ENCODE results near the gene SLC22A14. TPM values are rescaled to one million over a fixed set of nuclear protein-coding genes. Genes with fewer than 3 reads are reported as not detected.

SLC22A14 gene, protein sequence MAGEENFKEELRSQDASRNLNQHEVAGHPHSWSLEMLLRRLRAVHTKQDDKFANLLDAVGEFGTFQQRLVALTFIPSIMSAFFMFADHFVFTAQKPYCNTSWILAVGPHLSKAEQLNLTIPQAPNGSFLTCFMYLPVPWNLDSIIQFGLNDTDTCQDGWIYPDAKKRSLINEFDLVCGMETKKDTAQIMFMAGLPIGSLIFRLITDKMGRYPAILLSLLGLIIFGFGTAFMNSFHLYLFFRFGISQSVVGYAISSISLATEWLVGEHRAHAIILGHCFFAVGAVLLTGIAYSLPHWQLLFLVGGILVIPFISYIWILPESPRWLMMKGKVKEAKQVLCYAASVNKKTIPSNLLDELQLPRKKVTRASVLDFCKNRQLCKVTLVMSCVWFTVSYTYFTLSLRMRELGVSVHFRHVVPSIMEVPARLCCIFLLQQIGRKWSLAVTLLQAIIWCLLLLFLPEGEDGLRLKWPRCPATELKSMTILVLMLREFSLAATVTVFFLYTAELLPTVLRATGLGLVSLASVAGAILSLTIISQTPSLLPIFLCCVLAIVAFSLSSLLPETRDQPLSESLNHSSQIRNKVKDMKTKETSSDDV
- total RNA-seq = not detected in 2 replicates

DNA sequence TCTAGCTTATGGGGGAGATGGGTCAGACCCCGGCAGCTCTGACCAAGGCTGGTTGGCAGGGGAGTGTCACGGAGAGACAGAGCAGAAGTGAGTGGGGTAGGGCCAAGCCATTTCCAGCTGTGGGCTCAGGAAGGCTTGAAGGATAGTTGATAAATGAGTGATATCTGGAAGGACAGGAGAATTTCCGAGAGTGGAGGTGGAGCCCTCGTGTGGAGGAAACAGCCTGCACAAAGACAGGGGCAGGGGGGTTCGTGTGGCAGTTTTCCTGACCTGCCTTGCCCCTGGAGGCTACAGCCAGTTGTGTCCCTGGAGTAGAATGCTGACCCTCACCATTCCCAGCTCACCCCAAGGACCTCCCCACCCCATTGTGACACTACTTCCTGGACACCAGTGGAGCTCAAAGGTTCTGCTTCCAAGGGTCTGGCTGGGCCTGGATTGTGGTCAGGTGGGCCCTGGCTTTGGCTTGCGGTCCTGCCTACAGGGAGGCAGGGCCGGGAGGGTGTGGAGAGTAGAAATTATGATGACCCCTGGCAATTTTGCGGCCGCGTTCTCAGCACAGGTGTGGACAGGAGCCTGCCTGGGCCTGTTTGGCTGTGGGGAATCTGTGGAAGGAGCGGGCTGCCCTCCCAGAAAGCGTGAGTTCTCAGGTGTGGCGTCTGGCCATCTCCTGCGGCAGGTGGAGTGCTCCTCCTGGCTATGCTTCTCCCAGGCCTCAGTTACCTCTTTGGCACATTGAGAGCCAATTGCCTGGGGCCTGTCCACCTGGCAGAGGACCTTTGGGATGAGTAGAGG is at the start of gene SLC22A14:
TSS of gene SLC22A14 (plus strand) at position 400 of the 792 bp plus-strand sequence. CDS start 23,733 bp downstream, outside the sequence.

DNA sequence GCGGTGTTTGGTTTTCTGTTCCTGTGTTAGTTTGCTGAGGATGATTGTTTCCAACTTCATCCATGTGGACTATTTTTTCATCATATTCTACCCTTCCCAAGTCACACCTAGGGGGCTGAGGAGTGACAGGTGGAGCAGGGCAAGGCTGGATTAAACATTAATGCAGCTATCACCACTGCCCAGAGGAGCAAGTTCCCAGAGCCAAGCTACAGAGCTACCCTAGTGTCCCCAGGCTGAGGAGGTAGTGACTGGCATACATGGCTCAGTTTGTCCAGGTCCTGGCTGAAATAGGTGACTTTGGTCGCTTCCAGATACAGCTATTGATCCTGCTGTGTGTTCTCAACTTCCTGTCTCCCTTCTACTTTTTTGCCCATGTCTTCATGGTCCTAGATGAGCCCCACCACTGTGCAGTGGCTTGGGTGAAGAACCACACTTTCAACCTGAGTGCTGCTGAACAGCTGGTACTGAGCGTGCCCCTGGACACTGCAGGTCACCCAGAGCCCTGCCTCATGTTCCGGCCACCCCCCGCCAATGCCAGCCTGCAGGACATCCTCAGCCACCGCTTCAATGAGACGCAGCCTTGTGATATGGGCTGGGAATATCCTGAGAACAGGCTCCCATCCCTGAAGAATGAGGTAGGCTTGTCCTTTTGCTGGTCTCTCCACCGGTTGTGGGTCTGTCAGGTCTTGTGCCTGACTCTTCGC is 16.3 kb upstream of the SLC22A14 start, which contains the start of gene SLC22A13:
TSS of gene SLC22A13 (plus strand) at position 209 of the 704 bp plus-strand sequence. CDS start at position 258, 49 bp downstream.

DNA sequence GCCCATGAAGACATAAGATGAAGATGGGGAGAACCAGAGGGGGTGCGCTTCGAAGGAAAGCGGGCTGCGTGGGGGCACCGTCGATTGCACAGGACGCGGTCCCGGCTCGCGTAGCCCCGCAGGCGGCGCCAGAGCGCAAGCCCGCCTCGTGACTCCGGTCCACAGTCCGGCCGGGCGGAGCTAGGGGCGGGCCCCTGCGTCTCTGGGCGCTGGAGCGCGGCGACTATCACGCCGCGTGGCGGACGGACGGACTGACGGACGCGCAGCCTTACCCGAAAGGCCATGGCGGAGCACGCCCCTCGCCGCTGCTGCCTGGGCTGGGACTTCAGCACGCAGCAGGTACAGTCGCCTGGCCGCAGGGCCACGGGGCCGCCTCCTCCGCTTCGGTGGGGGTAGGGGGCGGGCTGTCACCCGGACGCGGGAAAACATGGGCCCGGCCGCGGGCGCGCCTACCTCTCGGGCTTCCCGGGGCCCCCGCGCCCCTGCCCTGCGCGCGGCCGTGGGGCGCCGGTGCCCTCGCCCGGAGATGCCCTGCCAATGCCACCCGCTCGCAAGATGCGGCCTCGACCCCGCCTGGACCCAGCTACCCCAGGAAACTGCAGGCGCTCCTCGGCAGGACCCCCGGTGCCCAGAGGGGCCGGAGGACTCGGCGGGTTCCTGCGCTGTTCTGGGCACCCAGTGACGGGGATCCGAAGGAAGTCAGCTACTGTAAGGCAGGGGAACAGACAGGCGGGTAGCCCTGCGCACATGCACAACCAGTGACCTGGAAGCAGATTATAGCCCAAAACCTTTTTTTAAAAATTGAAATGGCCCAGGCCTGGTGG is 64.7 kb downstream of the SLC22A14 start, which contains the start of gene XYLB:
TSS of gene XYLB (plus strand) at position 199 of the 824 bp plus-strand sequence. CDS start at position 283, 84 bp downstream.

Other genes with a start within 250 kb of the SLC22A14 start
- gene DLEC1, start 243.1 kb upstream of the SLC22A14 start, total RNA-seq = not detected in 2 replicates
- gene ACAA1, start 145.2 kb upstream of the SLC22A14 start, total RNA-seq = 81.7 and 94.8 TPM in 2 replicates
- gene MYD88, start 143.6 kb upstream of the SLC22A14 start, total RNA-seq = 38.5 and 43.6 TPM in 2 replicates
- gene OXSR1, start 116.8 kb upstream of the SLC22A14 start, total RNA-seq = 42.6 and 43.6 TPM in 2 replicates
- gene SLC22A13, start 16.5 kb upstream of the SLC22A14 start, total RNA-seq = 0.07 TPM in 1 of 2 replicates, not detected in the other
- gene XYLB, start 64.5 kb downstream of the SLC22A14 start, total RNA-seq = 2.6 TPM in 2 replicates
- gene ACVR2B, start 171.6 kb downstream of the SLC22A14 start, total RNA-seq = 1.3 and 1.8 TPM in 2 replicates
- gene EXOG, start 214.0 kb downstream of the SLC22A14 start, total RNA-seq = 4.0 and 4.2 TPM in 2 replicates